ENCODE results near the gene SH2D3C.

DNA sequence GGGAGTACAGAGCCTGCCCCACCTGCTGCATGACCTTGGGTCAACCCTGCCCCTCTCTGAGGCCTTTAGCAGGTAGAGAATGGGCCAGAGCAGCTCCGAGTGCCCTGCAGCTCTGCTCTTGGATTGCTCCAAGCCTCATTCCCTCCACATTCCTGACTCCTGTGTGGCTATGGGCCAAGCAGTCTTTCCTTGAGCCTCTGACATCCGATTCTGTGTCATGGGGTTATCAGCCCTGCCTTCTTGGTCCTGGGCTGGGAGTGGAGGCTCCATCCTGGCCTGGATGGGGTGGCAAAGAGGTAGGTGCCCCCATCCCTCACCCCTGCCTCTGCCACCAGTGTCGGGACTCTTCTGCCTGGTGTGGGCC lies 37.9 kb upstream of the SH2D3C start:
- TF ChIP-seq, protein P1, sequence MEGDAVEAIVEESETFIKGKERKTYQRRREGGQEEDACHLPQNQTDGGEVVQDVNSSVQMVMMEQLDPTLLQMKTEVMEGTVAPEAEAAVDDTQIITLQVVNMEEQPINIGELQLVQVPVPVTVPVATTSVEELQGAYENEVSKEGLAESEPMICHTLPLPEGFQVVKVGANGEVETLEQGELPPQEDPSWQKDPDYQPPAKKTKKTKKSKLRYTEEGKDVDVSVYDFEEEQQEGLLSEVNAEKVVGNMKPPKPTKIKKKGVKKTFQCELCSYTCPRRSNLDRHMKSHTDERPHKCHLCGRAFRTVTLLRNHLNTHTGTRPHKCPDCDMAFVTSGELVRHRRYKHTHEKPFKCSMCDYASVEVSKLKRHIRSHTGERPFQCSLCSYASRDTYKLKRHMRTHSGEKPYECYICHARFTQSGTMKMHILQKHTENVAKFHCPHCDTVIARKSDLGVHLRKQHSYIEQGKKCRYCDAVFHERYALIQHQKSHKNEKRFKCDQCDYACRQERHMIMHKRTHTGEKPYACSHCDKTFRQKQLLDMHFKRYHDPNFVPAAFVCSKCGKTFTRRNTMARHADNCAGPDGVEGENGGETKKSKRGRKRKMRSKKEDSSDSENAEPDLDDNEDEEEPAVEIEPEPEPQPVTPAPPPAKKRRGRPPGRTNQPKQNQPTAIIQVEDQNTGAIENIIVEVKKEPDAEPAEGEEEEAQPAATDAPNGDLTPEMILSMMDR (IDR thresholded peaks at IDR 0.05; ENCODE audit: poor library complexity, severe bottlenecking): no peak
- no peak for TF ChIP-seq POLR2AphosphoS5 (IDR thresholded peaks at IDR 0.05)
- no peak for TF ChIP-seq RAD21 (conservative IDR thresholded peaks at IDR 0.05)
- TF ChIP-seq EZH2 (IDR thresholded peaks at IDR 0.05; ENCODE audit: borderline replicate concordance, insufficient read depth, low read length, poor library complexity, severe bottlenecking): no peak
- no peak for TF ChIP-seq EP300 (conservative IDR thresholded peaks at IDR 0.05; ENCODE audit: poor library complexity, severe bottlenecking)
- TF ChIP-seq MXI1 (conservative IDR thresholded peaks at IDR 0.05; ENCODE audit: poor library complexity, severe bottlenecking): no peak
- no peak for TF ChIP-seq SMC3 (conservative IDR thresholded peaks at IDR 0.05; ENCODE audit: poor library complexity)
